GM10847 (cell line): ENCODE measurements around the gene UBN2.

Experiments used
- POLR2A ChIP-seq: IDR thresholded peaks from 2 replicates; pipeline ENCODE4 v1.6.1; 2011; ENCODE audit not compliant: insufficient read length; ENCODE audit errors: extremely low read depth

The UBN2 gene

DNA sequence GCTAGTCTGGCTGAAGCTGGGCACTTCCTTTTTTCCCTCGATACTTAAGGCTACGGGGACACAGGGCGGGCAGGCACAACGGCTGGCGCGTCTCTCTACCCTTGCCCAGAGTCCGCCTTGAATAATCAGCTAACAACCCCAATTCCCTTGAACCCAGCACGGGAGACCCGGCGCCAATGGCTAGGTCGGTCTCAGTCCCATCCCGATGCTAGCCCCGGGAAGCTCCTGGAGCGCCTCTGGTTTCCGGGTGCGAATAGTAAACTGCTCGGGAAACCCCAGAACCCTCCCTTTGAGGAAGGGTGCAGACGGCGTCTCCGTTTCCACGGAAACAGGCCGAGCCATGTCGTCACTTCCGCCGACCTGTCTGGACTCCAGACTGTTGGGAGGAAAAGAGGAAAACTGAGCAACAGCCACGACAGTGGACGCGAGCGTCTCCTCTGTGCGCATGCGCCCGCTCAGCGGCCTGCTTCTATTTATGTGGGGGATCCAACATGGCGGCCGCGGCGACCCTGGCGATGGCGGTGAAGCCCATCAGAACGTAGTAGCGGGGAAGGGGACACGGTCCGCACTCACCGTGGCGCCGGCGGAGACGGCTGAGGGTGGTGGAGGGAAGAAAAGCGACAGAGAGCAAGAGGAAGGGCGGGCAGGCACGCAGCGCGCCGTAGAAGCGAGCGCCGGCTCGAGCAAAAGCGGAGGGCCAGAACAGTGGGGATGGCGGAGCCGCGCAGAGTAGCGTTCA lies at the start of gene UBN2:
Gene UBN2, plus strand, starts transcription at position 464 of the 739 bp plus-strand sequence. Its CDS starts 248 bp downstream, at position 712.
- peak; percentile 83 for TF ChIP-seq POLR2A

DNA sequence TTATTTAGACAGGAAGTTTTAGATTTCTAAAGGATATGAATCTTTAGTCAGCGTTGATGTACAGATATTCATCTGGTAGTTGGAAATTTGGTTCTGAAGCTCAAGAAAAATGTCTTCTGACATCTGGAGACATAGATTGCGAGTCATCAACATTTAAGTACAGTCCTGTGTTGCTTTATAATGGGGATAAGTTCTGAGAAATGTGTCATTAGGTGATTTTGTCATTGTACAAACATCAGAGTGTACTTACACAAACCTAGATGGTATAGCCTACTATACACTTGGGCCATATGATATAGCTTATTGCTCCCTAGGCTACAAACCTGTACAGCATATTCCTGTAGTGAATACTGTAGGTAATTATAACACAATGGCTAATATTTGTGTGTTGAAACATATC lies 49.6 kb upstream of the UBN2 start:
- no peak for TF ChIP-seq POLR2A

GRCh38 chr7:139182363-139182762 lies 48.7 kb upstream of the UBN2 start:
- TF ChIP-seq POLR2A, result no peak

- no peak for TF ChIP-seq POLR2A
Measured at GRCh38 chr7:139183251-139183650, 47.8 kb upstream of the UBN2 start.

DNA sequence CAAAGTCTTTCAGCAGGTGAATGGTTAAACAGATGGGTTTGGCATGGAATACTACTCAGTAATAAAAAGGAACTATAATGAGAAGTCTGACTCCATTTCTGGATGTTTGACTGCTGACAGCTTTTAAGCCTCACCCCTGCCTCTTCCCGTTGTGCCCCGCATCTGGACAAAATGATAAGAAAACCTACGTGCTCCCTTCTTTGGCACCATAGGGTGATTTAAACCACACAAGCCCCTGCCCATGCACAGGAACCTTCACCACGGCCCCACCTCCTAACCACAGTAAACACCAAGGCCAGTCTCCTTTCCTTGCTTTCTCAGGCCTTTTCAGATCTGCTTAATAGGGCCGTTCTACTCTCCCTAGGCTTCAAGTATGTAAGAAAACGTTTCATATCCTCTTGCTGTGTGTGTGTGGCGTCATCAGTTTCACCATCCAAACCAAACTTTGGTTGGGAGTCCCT lies 47.1 kb upstream of the UBN2 start:
- no peak for TF ChIP-seq POLR2A

DNA sequence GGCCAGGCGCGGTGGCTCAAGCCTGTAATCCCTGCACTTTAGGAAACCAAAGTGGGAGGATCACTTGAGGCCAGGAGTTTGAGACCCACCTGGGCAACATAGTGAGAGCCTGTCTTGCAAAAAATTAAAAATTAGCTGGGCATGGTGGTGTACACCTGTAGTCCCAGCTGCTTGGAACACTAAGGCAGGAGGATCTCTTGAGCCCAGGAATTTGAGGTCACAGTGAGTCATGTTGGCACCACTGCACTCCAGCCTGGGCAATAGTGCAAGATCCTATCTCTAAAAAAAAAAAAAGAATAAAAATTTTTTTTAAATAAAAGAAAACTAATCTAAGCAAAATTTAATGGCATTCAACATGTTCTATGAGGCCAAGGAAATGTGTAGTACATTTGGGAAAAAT lies 44.9 kb upstream of the UBN2 start:
- TF ChIP-seq POLR2A, result no peak

DNA sequence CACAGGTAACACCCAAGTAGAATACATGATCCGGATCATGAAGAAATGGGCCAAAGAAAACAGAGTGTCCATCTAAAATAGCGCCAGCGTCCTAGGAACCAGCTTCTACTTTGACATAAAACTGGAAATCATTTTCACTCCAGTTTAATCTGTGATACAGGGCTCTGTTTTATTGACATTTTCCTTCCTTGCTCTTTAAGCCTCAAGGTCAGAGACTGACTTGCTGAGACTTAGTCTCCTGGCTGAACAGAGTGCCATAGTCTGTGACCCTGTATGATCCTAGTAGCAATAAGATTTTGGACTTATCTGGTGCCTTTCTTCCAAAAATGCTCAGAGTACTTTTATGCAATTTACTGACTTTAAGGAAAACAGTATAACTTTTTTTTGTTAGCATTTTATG lies 41.7 kb upstream of the UBN2 start:
- no peak for TF ChIP-seq POLR2A

DNA sequence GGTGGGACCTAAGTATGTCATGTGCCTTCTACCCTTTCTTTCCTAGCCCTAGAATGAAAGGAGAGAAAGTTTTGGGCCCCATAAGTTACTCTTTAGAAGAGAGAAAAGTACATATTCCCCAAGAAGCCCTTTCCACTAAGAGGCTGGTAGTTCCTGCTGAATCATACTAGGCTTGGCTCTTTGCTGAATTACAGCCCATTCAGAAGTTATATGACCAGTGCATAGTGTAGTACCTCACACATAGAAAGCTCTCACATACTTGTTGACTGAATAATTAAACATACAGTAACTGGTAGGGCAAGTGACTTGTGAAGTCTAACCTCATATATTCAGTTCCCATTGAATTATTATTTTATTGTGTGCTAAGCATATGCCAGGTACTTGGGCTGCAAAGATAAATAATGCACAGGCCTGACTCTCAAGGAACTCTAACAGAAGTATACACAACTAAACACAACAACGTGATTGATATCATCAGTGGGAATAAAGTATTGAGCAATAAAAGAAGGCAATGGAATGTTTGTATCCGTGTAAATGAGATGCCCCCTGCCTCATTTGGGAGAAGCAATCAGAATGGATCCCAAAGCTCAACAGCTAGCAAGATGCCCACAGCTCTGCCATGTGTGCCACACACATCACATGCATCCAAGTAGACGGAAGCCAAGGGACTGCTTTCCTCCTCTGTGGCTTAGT lies 38.9 kb upstream of the UBN2 start:
- TF ChIP-seq POLR2A, result no peak

DNA sequence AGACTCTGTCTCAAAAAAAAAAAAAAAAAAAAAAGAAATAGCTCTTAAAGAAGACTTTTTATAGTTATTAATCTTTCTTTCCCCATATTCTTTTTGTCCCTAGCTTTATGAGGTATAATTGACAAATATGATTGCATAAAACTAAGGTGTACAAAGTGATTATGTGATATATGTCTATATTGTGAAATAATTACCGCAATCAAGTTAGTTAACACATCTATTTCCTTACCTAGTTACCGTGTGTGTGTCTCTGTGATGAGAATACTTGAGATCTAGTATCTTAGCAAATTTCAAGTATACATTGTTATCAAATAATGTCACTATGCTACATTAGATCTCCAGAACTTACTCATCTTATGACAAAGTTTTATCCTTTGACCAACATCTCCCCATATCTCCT lies 30.7 kb upstream of the UBN2 start:
- TF ChIP-seq POLR2A, result no peak

DNA sequence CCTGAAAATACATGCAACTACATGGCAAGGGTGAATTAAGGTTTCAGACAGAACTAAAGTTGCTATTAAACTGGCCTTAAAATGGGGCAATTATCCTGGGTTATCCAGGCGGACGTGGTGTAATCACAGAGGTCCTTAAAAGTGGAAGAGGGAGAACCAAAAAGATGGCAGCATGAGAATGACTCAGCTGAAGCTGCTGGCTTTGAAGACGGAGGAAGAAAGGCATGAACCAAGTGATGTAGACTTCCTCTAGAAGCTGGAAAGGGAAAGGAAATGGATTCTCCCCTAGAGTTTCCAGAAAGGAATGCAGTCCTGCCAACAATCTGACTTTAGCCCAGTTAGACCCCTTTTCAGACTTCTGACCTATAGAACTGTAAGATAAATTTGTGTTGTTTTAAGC lies 27.0 kb upstream of the UBN2 start:
- no peak for TF ChIP-seq POLR2A

DNA sequence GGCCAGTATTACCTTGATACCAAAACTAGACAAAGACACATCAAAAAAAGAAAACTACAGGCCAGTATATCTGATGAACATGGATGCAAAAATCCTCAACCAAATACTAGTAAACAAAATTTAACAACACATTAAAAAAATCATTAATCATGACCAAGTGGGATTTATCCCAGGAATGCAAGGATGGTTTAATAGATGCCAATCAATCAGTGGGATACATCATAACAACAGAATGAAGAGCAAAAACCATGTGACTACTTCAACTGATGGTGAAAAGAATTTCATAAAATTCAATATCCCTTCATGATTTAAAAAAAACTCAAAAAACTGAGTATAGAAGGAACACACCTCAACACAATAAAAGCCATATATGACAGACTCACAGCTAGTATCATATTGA lies 25.2 kb upstream of the UBN2 start:
- no peak for TF ChIP-seq POLR2A

GRCh38 chr7:139212133-139212532 lies 18.9 kb upstream of the UBN2 start:
- no peak for TF ChIP-seq POLR2A

DNA sequence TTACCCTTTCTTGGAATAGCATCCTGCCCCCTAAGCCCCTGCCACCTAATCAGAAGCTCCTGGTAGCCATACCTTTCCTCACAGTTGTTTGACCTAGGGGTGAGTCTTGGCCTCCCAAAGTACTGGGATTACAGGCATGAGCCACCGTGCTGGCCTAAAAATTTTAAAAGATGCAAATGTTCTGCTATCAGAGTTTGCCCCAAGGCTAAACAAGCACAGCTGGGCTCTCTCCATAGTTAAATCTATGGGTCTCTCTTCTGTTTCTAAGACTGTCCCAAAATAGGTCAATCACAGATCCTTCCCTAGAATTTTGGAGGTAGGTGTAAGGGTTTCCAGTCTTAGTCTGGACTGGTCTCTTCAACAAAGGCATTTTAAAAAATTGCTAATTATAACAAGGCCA lies 12.9 kb upstream of the UBN2 start:
- no peak for TF ChIP-seq POLR2A

GRCh38 chr7:139224219-139224618 lies 6.8 kb upstream of the UBN2 start:
- no peak for TF ChIP-seq POLR2A

- TF ChIP-seq POLR2A, result no peak
Measured at GRCh38 chr7:139230023-139230422, 1.0 kb upstream of the UBN2 start.

DNA sequence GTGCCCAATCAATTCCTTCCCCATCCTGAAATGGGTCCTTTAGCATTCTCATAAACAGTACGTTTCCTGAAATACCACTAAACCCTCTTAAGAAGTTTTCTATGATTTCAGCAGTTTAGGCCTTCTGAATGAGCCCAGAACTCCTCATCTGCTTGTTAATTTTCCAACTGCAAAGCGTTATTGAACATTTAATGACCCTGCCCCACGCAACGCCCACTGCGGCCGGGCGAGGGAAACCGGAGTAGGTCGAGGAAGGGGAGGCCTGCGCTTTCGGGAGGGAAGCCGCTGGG lies 608 bp upstream of the UBN2 start:
- no peak for TF ChIP-seq POLR2A
